ENCODE data around the gene HSH2D.

The HSH2D gene

DNA sequence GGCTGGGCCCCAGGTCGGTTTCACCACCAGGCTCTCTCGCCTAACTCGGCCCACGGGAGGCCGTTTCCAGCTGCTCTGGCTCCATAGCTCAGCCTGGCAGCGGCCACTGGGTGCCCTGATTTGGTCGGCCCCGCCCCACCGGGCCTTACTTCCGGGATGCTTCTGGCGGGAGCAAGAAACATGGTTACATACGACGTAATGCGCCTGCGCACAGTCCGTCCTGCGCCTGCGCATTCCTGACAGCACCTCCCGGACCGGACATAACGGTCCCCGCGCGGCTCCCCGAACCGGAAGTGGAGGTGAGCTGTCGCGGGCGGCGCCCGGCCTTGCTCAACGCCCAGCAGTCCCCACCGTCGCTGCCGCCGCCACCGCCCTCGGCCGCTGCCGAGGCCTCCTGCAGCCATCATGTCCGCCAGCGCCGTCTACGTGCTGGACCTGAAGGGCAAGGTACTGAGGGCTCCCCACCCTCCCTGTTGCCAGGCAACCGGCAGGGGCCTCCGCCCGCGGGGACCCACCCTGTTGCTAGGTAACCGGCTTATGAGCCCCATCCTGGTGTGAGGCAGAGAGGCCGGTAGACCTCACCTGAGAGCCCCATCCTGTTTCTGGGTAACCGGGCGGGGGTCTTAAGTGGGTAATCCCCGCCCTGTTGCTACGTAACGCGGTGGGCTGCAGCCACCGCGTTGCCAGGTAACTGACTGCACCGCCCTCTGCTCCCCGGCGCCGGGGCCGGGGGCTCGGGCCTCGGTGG, 54.3 kb downstream of the HSH2D start, which contains the start of gene AP1M1:
Gene AP1M1 (plus strand): TSS at position 290 of the 748 bp plus-strand sequence. CDS start 116 bp downstream, at position 406.
- peak; percentile 98 for DNase-seq (ENCODE audit: low spot score)

DNA sequence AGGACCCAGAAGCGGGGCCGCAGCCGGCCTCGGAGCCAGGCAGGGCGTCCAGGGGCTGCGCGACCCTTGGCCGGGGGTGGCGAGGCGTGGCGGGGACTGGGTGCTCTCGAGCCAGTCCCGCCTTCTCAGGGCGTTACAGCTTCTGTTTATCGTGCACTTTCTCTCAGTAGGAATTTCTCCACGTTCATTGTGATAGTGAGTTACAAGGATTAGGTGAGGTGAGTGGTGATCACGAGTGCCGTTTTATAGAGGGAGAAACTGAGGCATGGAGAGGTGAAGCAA, 54.8 kb downstream of the HSH2D start:
- no peak for DNase-seq (ENCODE audit: low spot score)

DNA sequence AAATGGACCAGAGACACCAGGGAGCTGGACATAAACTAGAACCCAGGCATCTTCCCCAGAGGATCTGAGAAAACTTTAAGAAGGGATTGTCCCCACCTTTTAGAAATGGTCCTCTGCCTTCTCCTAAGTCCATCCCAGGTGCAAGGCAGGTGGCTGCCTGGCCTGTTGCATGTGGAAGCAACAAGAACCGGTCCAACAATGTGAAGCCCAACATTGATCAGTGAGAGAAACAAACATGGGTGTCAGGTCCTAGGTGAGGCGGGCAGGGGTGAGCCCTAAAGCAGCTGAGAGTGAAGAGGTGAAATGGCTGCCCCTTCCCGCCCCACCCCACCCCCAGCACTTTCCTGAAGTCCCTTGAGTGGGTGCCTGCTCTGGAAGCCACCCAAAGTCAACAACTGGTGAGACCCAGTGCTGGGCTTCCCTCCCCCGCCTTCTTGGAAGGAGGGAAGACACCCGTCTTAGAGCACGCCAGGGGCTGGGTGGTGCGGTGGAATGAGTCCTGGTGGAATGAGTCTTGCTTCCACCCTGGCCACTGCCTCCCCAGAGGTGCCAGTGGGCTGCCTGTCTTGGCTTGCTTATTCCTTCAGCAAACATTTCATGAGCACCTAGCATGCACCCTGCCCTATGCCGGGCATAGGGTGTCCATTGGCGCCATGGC, 55.9 kb downstream of the HSH2D start:
- no peak for DNase-seq (ENCODE audit: low spot score)

DNA sequence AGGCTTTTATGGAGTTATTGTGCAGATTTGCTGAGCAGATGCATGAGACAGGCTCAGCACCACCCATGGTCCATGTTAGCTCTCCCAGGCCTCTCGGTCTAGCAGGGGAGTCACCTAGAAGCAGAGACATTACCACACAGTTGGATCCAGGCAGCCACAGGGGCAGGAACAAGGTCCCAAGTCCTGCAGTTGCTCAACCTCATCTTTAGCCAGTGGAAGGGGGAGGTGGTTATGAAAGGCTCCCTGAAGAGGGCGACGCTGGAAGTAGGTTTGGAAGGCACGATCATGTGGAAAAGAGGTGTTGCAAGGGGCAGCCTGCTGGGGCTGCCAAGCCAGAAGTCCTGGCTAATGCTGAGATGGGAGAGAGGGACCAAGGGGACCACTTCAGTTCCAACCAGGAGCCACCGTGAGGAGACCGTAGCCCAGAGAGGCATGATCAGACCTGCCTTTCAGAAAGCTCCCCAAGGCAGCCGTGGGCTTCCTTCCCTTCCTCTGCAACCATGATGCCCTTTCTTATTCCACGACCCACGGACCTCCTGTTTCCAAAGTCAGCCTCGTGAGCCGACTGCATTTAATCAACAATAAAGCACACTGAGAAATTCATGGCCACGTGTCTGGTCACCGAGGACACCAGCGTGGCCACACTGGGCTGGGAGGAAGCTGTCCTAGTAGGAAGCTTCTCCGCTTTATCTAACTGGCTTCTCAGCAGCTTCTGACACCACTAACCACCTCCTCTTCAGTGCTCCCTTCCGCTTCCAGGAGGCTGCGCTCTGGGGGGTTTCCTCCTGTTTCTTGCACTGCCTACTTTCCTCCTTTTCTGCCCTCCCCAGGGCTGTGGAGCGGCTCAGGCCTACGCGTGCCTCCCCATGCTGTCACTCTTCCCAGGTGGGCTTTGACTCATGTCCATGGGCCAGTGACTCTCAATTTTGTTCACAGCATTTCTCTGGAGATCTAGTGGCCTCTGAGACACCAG, 56.8 kb downstream of the HSH2D start:
- no peak for DNase-seq (ENCODE audit: low spot score)

DNA sequence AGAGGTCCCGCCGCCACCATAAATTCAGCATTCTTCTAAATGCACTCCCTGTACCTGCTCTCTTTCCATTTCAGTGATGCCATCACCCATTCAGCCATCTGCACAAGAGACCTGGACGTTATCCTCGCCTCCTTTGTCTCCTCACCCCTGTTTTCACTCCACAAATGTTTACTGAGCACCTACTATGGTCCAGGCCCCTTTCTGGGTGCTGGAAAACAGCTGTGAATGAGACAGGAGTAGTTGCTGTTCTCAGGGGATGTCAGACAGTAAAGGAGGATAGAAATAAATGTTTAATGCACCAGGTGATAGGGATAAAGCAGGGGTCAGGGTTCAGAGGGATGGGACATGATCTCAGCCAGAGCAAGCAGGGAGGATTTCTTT, 57.5 kb downstream of the HSH2D start:
- DNase-seq (ENCODE audit: low spot score) = no peak

DNA sequence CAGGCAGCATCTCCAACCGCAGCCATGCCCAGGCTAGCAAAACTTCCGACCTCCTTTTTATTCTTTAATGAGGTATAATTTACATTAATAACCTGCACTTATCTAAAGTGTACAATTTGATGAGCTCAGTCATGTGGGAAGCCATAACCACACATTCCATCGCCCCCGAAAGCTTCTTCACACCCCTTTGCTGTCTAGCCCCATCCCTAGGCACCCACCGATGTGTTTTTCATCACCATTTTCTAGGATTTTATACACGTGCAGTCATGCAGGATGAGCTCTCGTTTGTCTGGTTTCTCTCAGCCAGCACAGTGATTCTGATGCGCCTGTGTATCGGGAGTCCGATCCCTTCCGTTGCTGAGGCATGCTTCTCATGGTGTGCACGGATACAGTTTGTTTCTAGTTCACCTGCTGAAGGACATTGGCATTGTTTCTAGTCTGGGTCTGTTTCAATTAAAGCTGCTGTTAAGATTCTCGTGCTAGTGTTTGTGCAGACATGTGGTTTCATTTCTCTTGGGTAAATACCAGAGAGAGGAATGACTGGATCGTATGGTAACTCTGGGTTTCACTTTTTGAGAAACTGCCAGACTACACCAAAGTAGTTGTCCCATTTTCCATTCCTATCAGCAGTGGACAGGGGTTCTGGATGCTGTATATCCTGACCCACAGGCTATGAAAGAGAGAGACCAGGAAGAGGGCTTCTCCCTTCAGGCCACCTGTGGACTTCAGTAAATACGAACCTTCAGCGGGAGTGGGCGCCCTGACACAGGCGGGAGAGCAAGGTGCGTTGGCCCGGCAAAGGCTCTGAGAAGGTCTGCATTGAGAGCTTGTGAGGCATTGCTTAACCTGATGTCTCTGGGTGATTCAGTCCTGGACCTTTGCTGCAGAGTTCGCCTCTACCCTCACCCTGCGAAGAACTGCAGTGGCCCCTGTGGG, 59.1 kb downstream of the HSH2D start:
- DNase-seq (ENCODE audit: low spot score) = no peak

DNA sequence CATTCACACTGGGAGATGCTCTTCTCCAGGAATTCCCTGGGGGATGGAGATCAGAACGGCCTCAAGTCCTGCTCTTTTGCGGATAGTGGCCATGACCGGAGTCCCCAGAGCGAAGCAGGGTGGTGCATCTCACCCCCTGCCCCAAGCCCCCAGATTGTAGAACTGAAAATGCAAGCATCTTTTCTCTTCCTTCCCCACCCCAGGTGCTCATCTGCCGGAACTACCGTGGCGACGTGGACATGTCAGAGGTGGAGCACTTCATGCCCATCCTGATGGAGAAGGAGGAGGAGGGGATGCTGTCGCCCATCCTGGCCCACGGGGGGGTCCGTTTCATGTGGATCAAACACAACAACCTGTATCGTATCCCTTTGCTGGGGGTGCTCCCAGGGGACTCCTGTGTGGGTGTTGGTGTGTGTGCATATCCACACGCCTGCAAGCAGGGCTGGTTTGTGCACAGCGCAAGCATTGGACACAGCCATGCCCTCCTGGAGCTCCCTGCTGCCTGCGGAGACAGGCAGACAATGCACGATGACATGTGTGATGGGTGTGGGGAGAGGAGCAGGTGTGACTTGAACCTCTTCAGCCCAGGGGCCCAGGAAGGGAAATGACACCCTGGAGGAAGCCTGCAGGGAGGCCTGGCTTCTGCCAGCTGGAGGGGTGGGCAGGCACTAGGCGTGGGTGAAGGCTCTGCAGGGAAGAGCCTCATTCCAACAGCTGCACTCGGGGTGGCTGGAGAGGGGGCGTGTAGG, 59.9 kb downstream of the HSH2D start:
- DNase-seq (ENCODE audit: low spot score) = no peak

DNA sequence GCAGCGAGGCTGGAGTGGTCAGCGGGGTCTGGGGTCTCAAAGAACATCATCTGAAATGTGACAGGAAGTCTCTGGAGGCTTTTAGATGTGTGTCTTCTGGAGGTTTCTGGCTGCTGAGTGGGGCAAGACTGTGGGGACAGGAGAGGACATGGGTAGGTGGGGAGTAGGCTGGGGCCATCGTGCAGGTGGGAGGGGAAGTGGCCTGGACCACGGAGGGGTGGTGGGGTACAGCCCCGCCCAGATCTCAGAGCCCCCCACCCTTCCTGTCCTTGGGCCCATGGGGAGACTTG, 60.5 kb downstream of the HSH2D start:
- no peak for DNase-seq (ENCODE audit: low spot score)

DNA sequence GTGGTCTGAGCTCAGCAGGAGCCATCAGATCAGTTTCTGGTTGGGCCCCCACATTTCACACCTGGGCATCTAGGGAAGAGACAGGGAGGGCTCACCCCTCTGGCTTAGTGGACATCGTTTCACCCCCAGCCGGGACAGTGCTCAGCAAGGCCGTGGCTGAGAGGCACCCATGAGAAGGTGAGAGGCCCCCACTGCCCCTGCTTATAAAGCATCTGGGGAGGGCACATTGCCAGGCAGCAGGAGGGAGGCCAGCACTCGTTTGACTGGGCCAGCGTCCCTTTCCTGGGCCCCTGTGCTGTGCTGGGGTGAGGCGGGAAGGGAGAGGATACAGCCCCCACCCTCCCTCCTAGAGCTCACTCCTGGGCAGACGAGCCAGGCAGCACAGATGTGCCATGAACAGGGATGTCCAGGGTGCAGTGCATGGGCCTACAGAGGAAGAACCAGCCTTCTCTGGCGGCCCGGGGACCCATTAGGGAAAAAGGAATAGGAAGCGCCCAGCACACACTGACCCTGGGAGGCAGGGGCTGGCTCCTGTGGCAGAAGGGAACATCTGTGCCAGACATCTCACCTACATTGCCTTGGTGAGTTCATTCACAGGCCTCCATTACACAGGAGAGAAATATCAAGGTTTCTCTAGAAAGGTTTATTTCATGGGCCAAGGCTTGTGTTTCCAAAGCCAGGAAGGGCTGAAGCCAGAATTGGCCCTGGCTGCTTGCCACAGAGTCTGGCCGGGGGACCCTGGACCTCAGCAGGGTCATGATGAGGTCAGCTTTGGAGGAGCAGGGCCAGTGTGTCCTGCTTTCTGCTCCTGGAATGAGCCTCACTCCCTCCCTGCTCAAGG, 61.9 kb downstream of the HSH2D start:
- DNase-seq (ENCODE audit: low spot score) = no peak

DNA sequence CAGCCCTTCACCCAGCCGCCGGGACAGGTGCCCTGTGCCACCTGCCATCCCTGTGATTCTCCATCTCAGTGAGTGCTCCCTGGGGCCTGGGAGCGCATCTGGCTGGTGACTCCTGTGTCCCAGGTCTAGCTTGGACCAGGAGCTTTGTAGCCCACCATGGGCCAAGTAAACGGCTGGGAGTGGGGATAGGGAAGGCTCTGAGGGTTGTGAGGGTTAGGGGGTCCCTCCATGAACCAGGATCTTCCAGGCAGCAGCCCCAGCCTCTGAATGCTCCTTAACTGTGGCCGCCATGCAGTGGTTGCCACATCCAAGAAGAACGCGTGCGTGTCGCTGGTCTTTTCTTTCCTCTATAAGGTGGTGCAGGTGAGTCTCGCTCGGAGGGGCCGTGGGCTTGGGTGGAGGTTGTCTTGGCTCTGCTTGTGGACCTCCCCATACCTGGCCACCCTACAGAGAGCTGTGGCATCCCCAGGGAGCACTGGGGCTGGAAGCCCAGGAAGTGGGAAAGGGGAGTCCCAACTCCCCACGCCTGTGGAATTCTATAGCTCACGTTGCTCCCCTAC, 62.6 kb downstream of the HSH2D start:
- no peak for DNase-seq (ENCODE audit: low spot score)

DNA sequence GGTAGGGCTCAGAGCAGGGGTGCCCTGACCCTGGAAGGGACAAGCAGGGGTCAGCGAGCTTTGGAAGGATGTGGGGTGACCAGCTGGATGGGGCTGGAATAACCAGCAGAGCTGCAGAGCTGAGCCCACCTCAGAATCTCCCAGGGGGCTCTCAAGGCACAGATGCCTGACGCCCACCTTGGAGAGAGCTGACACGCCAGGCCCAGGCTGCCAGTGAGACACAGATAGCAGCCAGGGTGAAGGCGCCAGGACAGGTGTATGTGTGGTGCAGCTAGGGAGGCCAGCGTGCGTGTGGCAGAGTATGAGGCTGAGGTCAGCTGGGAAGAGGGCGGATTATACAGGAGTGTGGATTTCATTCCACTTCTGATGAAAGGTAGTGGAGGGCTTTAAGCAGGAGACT, 63.2 kb downstream of the HSH2D start:
- DNase-seq (ENCODE audit: low spot score) = no peak

DNA sequence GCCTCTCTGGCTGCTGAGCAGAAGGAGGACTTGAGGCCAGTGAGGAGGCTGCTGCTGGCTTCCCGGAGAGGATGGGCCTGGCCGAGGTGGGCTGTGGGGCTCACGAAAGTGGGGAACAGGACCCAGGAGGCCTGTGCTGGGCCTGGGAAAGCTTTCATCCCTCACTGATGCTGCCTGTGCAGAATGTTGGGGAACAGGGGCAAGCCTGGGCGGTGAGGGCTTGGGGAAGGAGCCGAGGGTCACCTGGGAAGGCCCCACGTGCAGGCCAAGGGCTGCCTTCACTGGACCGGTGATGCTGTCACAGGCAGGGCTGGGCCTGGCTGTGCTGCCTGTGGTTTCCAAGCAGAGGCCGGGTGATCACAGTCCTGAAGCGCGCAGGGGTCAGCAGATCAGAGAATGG, 63.6 kb downstream of the HSH2D start:
- DNase-seq (ENCODE audit: low spot score) = no peak

DNA sequence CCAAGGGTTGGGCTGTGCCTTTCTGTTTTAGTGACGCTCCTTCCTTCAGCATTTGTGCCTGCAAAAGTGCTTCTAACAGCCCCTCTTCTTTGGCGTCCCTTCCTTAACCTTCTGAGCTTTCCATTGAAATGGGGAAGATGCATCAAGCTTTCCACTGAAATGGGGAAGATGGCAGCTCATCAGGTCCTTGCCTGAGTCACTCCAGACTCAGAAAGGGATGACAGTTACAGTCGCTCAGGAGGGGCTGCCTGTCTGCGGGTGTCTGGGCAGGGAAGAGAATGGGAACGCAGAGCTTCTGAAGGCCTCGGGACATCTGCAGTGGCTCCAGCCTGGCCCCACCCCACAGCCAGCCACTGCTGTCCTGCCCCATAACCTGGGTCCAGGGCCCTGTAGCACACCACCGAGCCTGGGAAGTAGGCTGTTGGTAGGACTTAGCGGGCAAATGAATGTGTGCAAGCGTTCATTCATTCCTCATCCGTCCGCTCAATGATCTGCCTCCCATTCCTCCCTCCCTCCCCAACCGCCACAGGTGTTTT, 64.1 kb downstream of the HSH2D start:
- DNase-seq (ENCODE audit: low spot score) = no peak
